HTR-8/SVneo (cell line): Measurements from ENCODE around the gene HSDL1.
"Not testable (repeated sequence)": the region's sequence is repeated elsewhere in the genome, so short reads cannot be mapped to it uniquely, and the experiment has no call there.

ENCODE experiments used
- DNase-seq: peaks from one replicate; pipeline ENCODE4 v3.0.0; 2011; ENCODE audit warnings: low spot score, mixed read lengths; ENCODE audit not compliant: insufficient read length
- FAIRE-seq: peaks from 2 replicates; lab custom pipeline; 2011; peaks lifted over from hg19 to GRCh38; lab: Jason Lieb, UNC

Gene HSDL1

GRCh38 chr16:84111949-84112348 lies 33.0 kb downstream of the HSDL1 start:
- FAIRE-seq, DNase-seq: not testable (repeated sequence)

- DNase-seq, result no peak
- no peak for FAIRE-seq
These were observed 33.5 kb downstream of the HSDL1 start for GRCh38 chr16:84111525-84111924.

GRCh38 chr16:84110527-84110926 lies 34.5 kb downstream of the HSDL1 start:
- FAIRE-seq, result no peak

GRCh38 chr16:84109598-84110335 lies 35.2 kb downstream of the HSDL1 start:
- DNase-seq (no peak), FAIRE-seq (no peak)

More at GRCh38 chr16:84110527-84110926, 34.5 kb downstream of the HSDL1 start:
- no peak for DNase-seq

- DNase-seq (no peak), FAIRE-seq (no peak)
These were observed 37.1 kb downstream of the HSDL1 start for GRCh38 chr16:84107921-84108320.

- DNase-seq (no peak), FAIRE-seq (no peak)
These were observed 38.8 kb downstream of the HSDL1 start for GRCh38 chr16:84105948-84106740.

- FAIRE-seq (no peak), DNase-seq (no peak)
These were observed 39.6 kb downstream of the HSDL1 start for GRCh38 chr16:84105301-84105815.

- no peak for FAIRE-seq
- no peak for DNase-seq
These were observed 40.7 kb downstream of the HSDL1 start for GRCh38 chr16:84104231-84104630.

GRCh38 chr16:84103678-84104077 lies 41.3 kb downstream of the HSDL1 start:
- DNase-seq, result no peak
- no peak for FAIRE-seq

- no peak for FAIRE-seq
- DNase-seq, result no peak
These were observed 46.0 kb downstream of the HSDL1 start for GRCh38 chr16:84098939-84099338.

- no peak for FAIRE-seq
- no peak for DNase-seq
These were observed 48.5 kb downstream of the HSDL1 start for GRCh38 chr16:84096447-84097005.

- FAIRE-seq (no peak), DNase-seq (no peak)
These were observed 49.5 kb downstream of the HSDL1 start for GRCh38 chr16:84095466-84095865.

- FAIRE-seq, result no peak
- no peak for DNase-seq
These were observed 51.1 kb downstream of the HSDL1 start for GRCh38 chr16:84093879-84094270.

GRCh38 chr16:84093120-84093878 lies 51.7 kb downstream of the HSDL1 start:
- DNase-seq (no peak), FAIRE-seq (no peak)

- FAIRE-seq (no peak), DNase-seq (no peak)
These were observed 53.5 kb downstream of the HSDL1 start for GRCh38 chr16:84091460-84091859.

GRCh38 chr16:84090211-84090610 lies 54.8 kb downstream of the HSDL1 start:
- DNase-seq, result no peak
- no peak for FAIRE-seq

GRCh38 chr16:84088695-84089395 lies 56.1 kb downstream of the HSDL1 start:
- no peak for FAIRE-seq

GRCh38 chr16:84087466-84088151 lies 57.4 kb downstream of the HSDL1 start:
- no peak for DNase-seq
- peak; percentile 44 for FAIRE-seq

More at GRCh38 chr16:84088695-84089395, 56.1 kb downstream of the HSDL1 start:
- DNase-seq, result no peak

- FAIRE-seq (no peak), DNase-seq (no peak)
These were observed 58.0 kb downstream of the HSDL1 start for GRCh38 chr16:84087001-84087400.
